OCI-LY3 (cell line): ENCODE data around the gene IQGAP2.
"Not testable (repeated sequence)": the region's sequence is repeated elsewhere in the genome, so short reads cannot be mapped to it uniquely, and the experiment has no call there.

Experiments
- H2AFZ ChIP-seq: fragments of 200-600, 300-600 bp; shearing (Covaris generic); 2 replicates; pipeline ENCODE4 v1.6.0; 2014; ENCODE audit warnings: antibody characterized with exemption, low read depth, low read length
- H3K27ac ChIP-seq: fragments of 200-600, 300-600 bp; sonication (generic); 2 replicates; pipeline ENCODE4 v1.5.1; 2014; ENCODE audit warnings: mild to moderate bottlenecking, low read length, moderate library complexity, mixed read lengths
- H3K27me3 ChIP-seq: fragments of 200-600, 300-600 bp; sonication (generic); 2 replicates; pipeline ENCODE4 v1.6.1; 2014; ENCODE audit warnings: low read depth, low read length, mixed read lengths
- H3K36me3 ChIP-seq: fragments of 200-600, 300-600 bp; sonication (generic); replicated peaks from 2 replicates; pipeline ENCODE3; 2014; ENCODE audit warnings: low read depth, low read length, mixed read lengths
- H3K4me1 ChIP-seq: fragments of 300-600, 200-600 bp; sonication (generic); 2 replicates; pipeline ENCODE4 v1.6.1; 2014; ENCODE audit warnings: low read length, mixed read lengths
- H3K4me2 ChIP-seq: fragments of 200-600, 300-600 bp; sonication (generic); 2 replicates; pipeline ENCODE4 v1.6.1; 2014; ENCODE audit warnings: low read length, mixed read lengths
- H3K4me3 ChIP-seq: fragments of 300-600, 200-600 bp; sonication (generic); 2 replicates; pipeline ENCODE4 v1.5.1; 2014; ENCODE audit warnings: antibody characterized with exemption, mild to moderate bottlenecking, low read length, moderate library complexity
- H3K79me2 ChIP-seq: fragments of 300-600, 200-600 bp; shearing (Covaris generic); 2 replicates; pipeline ENCODE4 v1.6.1; 2014; ENCODE audit warnings: mild to moderate bottlenecking, low read length, mixed read lengths
- H3K9ac ChIP-seq: fragments of 300-600, 200-600 bp; shearing (Covaris generic); 2 replicates; pipeline ENCODE4 v1.6.0; 2014; ENCODE audit warnings: mild to moderate bottlenecking, low read length, moderate library complexity
- H3K9me3 ChIP-seq: fragments of 200-600, 300-600 bp; shearing (Covaris generic); 2 replicates; pipeline ENCODE4 v1.6.1; 2014; ENCODE audit warnings: low read length, mixed read lengths; ENCODE audit not compliant: insufficient read depth
- H4K20me1 ChIP-seq: fragments of 200-600, 300-600 bp; sonication (generic); 2 replicates; pipeline ENCODE4 v1.6.1; 2016; ENCODE audit warnings: low read length, mixed read lengths; ENCODE audit not compliant: insufficient read depth
- EZH2phosphoT487 ChIP-seq: fragments of 200-600 bp; shearing (Covaris generic); IDR thresholded peaks from 2 replicates; pipeline ENCODE4 v1.6.1; 2018; ENCODE audit warnings: antibody characterized with exemption, mixed run types, low read depth
- TF ChIP-seq, protein P1 (sequence below): fragments of 200-600, 300-600 bp; sonication (generic); IDR thresholded peaks from 2 replicates; pipeline ENCODE4 v1.5.1; 2014; ENCODE audit warnings: antibody characterized with exemption, low read length, low read depth

Gene IQGAP2

DNA sequence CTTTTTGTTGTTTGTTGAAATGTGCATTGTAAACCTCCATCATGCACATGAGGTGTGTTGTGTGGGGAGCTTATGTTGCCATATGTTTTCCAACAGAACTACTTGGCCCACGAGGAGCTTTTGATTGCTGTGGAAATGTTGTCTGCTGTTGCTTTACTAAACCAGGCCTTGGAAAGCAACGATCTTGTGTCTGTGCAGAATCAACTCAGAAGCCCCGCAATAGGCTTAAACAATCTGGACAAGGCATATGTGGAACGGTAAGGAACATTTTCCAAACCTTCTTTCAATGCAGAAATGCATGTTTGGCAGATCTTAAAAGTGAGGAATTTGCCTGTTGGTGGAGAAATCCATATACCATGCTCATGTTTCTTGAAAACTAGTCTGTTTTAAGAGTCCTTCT lies 197.6 kb downstream of the IQGAP2 start:
- no peak for TF ChIP-seq EZH2phosphoT487
- TF ChIP-seq, protein P1, sequence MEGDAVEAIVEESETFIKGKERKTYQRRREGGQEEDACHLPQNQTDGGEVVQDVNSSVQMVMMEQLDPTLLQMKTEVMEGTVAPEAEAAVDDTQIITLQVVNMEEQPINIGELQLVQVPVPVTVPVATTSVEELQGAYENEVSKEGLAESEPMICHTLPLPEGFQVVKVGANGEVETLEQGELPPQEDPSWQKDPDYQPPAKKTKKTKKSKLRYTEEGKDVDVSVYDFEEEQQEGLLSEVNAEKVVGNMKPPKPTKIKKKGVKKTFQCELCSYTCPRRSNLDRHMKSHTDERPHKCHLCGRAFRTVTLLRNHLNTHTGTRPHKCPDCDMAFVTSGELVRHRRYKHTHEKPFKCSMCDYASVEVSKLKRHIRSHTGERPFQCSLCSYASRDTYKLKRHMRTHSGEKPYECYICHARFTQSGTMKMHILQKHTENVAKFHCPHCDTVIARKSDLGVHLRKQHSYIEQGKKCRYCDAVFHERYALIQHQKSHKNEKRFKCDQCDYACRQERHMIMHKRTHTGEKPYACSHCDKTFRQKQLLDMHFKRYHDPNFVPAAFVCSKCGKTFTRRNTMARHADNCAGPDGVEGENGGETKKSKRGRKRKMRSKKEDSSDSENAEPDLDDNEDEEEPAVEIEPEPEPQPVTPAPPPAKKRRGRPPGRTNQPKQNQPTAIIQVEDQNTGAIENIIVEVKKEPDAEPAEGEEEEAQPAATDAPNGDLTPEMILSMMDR, result no peak
- Histone ChIP-seq H3K79me2 (no peaks in the 10 kb centered on the region), H3K4me2 (no peak overlapping the region), H3K9me3 (no peaks in the 10 kb centered on the region), H4K20me1 (no peaks in the 10 kb centered on the region), H2AFZ (no peak overlapping the region), H3K9ac (no peak overlapping the region), H3K4me1 (no peaks in the 10 kb centered on the region), H3K4me3 (no peak overlapping the region), H3K36me3 (no peaks in the 10 kb centered on the region), H3K27ac (no peak overlapping the region), H3K27me3 (no peaks in the 10 kb centered on the region)

DNA sequence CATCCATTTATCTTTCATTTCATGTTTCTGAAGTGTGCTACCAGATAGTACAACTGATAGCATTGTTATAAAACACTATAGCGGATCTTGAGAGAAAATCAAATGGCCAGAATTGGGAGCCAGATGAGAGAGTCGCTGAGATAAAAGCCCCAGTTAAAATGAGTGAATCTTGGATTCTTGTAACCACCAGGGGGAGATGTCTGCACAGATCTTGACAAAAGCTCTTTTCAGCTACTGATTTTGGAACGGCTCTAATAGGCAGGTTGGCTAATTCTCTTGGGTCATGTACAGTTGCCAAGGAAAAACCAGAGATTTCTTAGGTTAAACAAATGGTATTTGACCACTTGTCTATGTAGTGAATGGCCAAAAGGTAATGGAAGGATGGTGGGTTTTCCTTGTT lies 198.4 kb downstream of the IQGAP2 start:
- Histone ChIP-seq H3K9ac (no peak overlapping the region), H3K79me2 (no peaks in the 10 kb centered on the region), H3K36me3 (no peaks in the 10 kb centered on the region), H3K4me1 (peaks cover under 1% of the 10 kb centered on the region), H3K27me3 (no peaks in the 10 kb centered on the region), H3K4me3 (no peak overlapping the region), H3K4me2 (no peak overlapping the region), H2AFZ (no peak overlapping the region), H3K27ac (no peak overlapping the region), H3K9me3 (no peaks in the 10 kb centered on the region), H4K20me1 (no peaks in the 10 kb centered on the region)
- TF ChIP-seq EZH2phosphoT487, result no peak
- TF ChIP-seq, protein P1, result peak; percentile 69

DNA sequence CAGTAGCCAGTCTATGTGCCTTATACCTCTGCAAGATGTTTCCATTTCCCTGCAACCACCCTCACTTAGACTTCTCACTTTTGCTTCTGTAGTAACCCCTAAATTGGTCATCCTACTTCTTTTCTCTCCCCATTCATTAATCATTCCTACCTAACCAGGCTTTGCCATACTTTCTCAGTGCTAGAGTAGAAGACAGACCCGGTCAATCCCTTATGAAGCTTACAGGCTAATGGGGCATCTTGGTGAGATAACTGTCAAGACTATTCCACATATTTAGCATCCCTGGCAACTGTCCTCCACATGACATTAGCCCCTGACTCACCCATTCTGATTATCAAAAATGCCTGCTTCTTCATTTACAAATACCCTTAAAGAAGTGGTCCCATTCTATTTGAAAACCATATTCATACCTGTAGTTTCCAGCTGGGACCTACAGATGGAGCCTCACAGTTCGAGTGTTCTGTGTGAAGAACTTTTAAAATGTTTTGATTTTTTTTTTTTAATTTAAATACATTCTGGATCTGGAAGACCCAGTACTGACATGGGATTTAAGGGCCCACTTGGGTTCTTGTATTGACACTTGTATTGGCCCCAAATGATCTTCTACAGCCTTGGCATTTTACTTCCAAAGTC lies 199.1 kb downstream of the IQGAP2 start:
- Histone ChIP-seq H3K4me1 (peaks cover 8% of the 10 kb centered on the region), H3K36me3 (no peaks in the 10 kb centered on the region), H3K4me3 (no peak overlapping the region), H4K20me1 (no peaks in the 10 kb centered on the region), H3K27ac (no peak overlapping the region), H3K9ac (no peak overlapping the region), H3K79me2 (no peaks in the 10 kb centered on the region), H3K27me3 (no peaks in the 10 kb centered on the region), H2AFZ (no peak overlapping the region), H3K4me2 (no peak overlapping the region), H3K9me3 (no peaks in the 10 kb centered on the region)
- TF ChIP-seq, protein P1, result peak; percentile 27
- no peak for TF ChIP-seq EZH2phosphoT487

DNA sequence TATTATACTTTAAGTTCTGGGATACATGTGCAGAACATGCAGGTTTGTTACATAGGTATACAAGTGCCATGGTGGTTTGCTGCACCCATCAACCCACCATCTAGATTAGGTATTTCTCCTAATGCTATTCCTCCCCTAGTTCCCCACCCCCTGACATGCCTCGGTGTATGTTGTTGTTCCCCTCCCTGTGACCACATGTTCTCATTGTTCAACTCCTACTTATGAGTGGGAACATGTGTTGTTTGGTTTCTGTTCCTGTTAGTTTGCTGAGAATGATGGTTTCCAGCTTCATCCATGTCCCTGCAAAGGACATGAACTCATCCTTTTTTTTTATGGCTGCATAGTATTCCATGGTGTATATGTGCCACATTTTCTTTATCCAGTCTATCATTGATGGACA lies 200.9 kb downstream of the IQGAP2 start:
- H3K4me2 ChIP-seq, H3K36me3 ChIP-seq, H3K27me3 ChIP-seq, H3K4me3 ChIP-seq, H3K9me3 ChIP-seq, H3K27ac ChIP-seq, H3K9ac ChIP-seq, H2AFZ ChIP-seq, H4K20me1 ChIP-seq, H3K79me2 ChIP-seq: not testable (repeated sequence)
- H3K4me1 ChIP-seq, result peaks cover 26% of the 10 kb centered on the region

DNA sequence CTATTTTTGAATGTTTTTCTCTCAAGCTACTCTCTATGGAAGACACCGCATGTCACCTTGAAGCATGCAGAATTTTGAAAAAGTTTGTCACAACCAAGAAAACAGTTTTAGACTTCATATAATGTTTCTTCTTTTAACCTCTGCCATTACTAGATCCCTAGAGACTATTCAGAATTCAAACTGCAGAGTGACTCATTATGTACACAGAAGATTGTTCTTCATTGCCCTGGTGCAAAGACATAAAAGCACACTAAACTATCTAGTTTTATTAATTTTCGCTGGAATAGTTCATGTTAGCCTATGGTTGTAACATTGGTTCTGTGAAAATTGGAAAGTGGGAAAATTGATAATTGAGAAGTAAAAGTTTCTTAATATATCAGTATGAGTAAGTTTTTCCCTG lies 201.8 kb downstream of the IQGAP2 start:
- H3K4me3 ChIP-seq, result no peak overlapping the region
- peaks cover 30% of the 10 kb centered on the region for H3K4me1 ChIP-seq
- TF ChIP-seq EZH2phosphoT487, result no peak
- TF ChIP-seq, protein P1, result no peak
- H3K4me2 ChIP-seq, result no peak overlapping the region
- H3K27ac ChIP-seq, result no peak overlapping the region
- no peaks in the 10 kb centered on the region for H4K20me1 ChIP-seq
- H3K9me3 ChIP-seq, result no peaks in the 10 kb centered on the region
- H2AFZ ChIP-seq, result no peak overlapping the region
- no peaks in the 10 kb centered on the region for H3K27me3 ChIP-seq
- H3K36me3 ChIP-seq, result no peaks in the 10 kb centered on the region
- no peaks in the 10 kb centered on the region for H3K79me2 ChIP-seq
- no peak overlapping the region for H3K9ac ChIP-seq
